HG02884 (cell line): Measurements from ENCODE around the gene PIK3R3.

Source experiments
- ATAC-seq: cut with Tn5 transposase; IDR thresholded peaks from one replicate; pipeline ENCODE4 v1.9.1; 2021; ENCODE audit warnings: mild to moderate bottlenecking, moderate library complexity; ENCODE audit not compliant: unreplicated experiment

PIK3R3 gene

DNA sequence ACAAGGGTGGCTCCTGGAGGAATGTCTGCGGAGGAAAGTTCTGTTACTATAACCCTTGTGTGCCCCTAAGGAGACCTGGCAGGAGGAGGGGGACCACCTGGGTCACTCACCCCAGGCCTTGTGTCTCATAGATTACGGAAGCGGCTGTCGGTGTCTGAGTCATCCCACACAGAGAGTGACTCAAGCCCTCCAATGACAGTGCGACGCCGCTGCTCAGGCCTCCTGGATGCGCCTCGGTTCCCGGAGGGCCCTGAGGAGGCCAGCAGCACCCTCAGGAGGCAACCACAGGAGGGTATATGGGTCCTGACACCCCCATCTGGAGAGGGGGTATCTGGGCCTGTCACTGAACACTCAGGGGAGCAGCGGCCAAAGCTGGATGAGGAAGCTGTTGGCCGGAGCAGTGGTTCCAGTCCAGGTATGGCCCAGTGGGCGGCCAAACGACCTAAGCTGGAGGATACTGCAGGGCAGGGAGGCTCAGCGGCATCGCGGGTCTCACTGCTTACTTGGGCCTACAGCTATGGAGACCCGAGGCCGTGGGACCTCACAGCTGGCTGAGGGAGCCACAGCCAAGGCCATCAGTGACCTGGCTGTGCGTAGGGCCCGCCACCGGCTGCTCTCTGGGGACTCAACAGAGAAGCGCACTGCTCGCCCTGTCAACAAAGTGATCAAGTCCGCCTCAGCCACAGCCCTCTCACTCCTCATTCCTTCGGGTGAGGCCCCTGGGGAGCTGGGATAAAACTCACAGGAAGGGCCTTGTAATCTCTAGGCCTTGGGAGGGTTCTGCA lies 101.4 kb downstream of the PIK3R3 start:
- no peak for ATAC-seq

DNA sequence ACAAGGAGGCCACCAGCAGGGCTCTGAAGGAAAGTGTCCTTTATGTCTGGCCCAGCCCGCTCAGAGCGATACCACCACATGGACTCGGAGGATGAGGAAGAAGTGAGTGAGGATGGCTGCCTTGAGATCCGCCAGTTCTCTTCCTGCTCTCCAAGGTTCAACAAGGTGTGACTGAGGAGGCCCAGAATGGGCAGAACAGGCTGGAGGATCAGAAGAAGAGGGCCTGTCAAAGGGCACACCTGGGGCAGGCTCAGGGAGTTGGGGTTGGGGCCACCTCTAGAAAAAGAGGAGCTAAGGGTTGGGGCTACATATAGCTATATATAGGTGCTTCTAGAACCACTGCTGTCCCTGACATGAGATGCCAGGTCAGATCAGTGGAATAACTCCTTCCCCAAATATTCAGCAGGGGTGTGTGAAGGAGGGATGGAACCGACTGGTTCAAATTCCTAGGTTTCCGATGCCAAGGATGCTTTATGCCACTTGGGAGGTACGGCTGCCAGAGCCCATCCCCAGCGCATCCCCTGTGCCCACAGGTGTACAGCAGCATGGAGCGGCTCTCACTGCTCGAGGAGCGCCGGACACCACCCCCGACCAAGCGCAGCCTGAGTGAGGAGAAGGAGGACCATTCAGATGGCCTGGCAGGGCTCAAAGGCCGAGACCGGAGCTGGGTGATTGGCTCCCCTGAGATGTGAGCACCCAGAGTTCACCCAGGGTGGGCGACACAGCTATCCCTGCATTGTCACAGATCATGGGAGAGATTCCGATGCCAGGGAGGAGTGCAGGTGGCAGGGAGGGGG lies 102.2 kb downstream of the PIK3R3 start:
- no peak for ATAC-seq

DNA sequence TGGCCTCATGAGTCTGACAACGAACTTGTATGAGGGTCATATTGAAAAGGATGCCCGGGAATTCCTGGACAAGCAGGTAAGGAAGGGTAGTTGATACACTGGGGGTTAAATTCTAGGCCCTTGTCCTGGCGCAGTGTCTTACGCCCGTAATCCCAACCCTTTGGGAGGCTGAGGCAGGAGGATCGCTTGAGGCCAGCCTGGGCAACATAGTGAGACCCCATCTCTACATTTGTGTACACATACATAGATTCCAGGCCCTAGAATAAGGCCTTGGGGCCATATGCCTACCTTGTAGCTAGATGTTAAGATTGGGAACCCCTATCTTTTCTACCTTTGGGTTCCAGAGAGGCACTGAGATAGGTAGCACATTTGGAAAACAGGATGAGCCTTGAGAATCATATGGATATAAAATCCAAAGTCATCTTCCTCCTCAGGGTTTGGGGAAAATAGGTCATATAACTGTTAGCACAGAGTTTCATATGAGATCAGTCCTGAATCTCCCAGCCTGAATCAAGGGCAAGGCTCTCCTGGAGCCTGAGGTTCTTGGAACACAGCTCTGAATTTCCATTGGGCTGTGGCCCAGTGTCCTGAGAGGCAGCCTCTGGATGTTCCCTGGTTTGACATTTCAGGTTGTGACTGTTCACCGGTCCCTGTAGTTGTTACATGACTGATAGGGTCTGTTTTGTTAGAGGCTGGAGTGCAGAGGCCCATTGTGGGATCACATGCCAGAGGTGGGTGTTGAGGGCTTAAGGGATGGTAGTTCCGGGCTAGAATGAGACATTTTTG lies 104.4 kb downstream of the PIK3R3 start:
- ATAC-seq: no peak

DNA sequence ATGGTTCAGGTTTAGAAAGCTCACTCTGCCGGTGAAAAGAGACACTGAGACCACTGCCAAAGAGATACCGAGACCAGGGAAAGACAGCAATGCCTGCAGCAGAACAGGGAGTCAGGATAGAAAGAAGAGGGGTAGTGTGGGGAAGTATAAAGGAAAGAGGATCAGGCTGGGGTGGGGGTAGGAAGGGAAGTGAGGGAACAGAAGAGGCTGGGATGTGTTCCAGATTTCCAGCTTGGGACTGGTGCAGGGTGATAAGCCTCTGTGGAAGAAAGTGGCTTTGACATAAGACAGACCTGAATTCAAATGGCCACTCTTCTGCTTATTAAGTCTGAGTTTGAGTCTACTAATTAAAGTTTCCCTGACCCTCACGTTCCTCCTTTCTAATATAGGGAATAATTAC lies 105.9 kb downstream of the PIK3R3 start:
- no peak for ATAC-seq

DNA sequence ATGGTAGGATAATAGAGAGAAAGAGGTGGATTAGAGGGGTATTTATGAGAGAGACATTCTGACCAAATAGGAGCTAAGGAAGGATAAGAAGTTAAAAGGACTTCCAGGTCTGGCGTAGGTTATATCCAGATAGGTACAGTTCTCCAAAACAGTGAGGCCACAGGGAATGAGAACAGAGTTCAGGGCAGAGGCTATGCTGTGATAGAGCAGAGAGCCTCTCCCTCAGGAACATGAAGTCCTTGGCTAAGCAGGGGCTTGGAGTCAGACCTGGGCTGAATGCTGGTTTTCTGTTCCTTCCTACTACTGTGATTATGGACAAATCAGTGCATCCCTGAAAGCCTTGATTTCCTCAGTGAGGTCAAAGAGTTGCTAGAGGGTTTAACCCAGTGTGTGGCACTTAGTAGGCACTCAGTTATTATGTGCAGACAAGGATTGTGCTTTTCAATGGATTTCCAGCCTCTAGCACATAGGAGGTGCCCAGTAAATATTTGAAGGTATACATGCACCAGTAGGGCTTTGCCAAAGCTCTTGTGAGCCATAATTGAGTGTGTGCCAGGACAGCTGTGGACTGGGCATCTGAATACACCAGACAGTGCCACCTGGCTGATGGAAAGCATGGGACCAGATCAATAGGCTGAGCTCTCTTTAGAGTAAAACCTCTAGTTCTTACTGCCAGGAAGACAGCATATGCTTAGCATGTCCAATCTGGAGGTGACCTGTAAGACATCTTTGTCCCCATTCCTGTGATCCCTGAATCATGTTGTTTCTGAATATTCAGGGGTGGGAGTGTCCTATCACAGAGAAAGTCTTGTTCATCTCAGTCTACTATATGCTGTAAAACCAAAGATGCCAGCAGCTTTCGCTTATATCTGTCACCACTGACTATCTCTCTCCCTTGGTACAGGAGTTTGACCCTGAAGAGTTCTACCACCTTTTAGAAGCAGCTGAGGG lies 111.1 kb downstream of the PIK3R3 start:
- ATAC-seq: no peak

DNA sequence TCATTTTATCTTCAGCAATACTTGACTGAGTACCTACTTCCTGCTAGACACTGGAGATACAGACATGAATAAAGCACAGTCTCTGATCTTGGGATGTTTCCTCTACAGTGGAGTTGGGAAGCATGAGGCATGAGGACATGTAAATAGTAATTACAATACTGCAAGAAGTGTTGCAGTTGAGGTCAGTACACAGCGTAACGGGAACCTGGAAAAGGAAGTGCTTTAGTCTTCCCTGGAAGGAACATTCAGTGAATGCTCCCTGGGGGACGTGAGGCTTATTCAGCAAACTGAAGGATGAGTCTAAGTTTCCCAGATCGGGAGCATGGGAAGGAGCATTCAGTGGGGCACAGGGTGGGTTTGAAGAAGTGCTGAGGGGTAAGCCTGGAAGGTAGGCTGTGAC lies 112.4 kb downstream of the PIK3R3 start:
- no peak for ATAC-seq

DNA sequence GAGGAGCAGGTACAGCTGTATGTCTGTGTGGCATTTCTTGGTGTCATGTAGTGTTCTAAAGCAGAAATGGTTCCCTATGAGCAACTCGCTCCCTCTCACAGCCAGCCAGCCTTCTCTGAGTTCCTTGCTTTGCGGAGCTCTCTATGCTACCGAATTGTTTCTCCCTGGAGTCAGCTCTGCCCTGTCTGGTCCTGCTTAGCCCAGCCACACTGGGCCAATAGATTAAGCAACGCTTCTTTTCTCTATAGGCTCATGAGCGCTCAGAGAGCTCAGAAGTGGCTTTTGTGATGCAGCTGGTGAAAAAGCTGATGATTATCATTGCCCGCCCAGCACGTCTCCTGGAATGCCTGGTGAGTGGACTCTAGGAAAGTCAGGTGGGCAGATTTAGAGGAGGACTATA lies 113.1 kb downstream of the PIK3R3 start:
- ATAC-seq: no peak

DNA sequence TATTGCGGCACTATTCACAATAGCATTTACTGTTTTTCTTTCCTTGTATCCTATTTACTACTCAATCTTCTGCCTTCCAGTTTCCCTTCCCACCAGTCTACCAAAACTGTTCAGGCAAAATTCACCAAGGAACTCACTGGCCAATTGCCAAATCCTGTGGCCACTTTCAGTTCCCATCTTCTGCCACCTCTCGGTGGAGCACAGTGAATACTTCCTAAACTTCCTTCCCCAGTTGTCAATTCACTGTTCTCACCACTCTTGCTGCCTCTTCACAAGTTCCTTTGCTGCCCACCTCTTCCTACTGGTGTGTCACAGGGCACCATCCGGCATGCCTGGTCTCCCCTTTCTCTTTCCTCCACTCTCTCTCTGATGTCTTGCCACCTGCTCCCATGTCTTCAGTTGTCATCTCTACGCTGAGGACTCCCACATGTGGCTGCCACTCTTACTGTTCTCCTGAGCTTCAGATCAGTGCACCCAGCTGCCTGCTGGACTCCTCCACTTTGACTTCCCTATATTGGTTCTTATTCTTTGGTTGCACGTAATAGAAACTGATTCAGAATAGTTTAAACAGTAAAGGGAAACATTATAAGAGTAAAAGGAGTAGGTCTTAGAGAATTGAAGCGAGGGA lies 114.4 kb downstream of the PIK3R3 start:
- no peak for ATAC-seq

DNA sequence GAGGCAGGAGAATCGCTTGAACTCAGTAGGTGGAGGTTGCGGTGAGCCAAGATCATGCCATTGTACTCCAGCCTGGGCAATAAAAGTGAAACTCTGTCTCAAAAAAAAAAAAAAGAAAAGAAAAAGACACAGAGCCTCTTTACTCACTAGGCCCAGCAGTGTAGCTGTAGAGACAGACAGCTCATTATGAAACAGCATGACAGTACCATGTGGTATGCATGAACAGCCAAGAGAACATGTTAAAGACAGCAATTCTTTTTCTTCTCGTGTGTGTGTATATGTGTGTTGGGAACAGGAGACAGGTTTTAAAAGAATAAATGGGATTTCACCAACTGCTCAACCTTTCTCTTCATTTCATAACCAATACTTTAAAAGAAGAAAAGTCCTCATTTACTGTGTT lies 118.8 kb downstream of the PIK3R3 start:
- no peak for ATAC-seq

DNA sequence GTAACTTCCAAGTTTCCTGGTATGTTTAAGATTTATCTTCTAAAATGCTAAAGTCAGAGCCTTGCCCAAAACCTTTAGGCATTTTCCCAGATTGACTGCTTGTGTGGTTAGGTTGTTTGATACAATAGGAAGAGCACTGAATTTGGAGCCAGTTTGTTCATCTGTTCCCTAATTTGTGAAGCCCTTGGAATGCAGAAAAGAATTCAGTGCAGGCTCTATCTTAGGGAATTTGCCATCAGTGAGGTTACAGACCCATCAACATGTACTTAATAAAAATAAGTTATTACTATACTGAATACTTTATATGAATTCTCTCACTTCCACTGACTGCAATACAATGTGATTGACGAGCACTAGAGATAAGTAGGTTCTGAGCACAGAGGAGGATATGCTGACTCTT lies 120.2 kb downstream of the PIK3R3 start:
- no peak for ATAC-seq

DNA sequence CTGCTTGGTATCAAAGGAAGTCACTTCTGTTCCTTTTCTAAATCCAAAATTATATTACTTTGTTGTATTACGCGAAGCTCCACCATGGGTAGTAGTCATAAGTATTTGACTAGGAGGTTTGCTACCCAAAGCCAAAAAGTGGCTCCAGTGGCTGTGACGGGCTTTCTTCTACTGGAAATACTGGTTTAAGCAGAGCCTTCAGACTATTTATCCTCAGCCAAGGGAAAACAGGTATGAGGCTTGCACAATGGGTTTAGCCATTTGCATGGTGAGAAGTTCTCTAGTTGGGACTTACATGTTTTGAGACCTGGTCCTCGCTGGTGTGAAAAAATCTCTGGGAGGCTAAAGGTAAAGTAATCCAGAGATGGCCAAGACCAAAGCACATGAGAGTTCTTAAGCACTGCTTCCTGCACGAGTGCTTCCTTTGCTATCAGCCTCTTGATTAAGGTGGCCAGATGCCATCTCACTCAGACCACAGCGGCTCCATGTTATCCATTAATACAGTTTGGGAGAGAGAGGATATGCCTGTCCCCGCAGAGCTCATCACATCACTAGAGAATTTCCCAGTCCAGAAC lies 121.2 kb downstream of the PIK3R3 start:
- ATAC-seq: no peak

DNA sequence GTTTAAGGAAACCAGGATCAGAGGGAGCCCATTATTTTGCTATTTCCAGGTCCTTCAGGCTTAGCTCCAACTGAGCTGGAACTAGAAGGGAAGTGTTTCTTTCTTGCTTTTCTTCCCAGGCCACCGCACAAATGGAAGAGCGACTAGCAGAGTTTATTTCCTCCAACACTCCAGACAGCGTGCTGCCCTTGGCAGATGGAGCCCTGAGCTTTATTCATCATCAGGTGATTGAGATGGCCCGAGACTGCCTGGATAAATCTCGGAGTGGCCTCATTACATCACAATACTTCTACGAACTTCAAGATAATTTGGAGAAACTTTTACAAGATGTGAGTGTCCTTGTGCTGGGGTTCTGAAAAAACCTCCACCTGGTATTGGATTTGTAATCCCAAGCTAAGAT lies 121.8 kb downstream of the PIK3R3 start:
- ATAC-seq: no peak

DNA sequence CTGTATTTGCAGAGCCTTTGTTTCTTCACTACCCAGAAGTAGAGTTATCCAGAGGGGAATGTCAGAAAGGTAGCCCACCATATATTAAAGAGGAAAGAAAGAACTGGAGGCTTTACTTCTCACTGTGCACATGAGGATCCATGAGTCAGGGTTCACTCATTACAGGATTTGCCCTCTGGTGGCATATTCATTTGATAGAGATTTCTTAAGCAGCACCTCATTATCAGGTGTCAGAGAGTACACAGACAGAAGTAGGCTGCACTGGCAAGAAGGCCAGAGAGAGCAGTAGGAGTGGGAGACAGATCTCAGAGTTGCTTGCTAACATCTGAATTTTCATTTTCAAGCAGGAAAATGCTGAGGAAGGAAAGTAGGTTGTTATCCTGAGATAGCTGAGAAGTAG lies 123.8 kb downstream of the PIK3R3 start:
- ATAC-seq: no peak

DNA sequence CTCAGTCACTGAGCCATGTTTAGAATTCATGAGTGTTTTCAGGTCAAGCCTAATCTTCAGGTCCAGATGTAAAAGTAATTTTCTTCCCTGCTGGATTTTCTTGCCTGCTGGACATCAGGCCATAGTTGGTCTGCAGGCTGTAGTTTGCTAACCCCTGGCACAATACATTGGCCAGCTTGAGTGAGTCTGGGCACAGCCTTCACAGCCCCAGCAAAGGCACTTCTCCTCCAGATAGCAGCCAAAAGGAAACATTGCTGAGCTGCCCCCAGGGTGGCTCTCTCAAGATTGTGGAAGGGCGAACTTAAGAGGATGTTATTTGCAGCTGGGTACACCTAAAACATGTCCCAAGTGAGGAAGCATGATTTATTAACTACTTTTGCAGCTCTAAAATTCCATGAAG lies 126.8 kb downstream of the PIK3R3 start:
- no peak for ATAC-seq

DNA sequence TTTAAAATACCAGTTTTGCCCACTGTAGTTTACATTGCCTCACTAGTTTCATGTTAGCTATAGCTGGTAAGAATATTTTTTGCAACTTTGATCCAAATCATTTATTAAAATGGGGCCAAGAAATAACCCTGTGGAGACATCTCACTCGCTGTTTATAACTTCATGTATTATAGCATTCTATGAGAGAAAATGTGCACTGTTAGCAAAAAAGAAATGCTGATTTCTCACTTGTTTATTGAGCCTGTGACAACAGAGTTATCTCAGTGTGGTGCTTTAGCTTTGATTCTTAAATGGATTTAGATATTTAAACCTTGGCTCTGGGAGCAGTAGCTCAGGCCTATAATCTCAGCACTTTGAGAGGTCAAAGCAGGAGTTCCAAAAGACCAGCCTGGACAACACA lies 127.9 kb downstream of the PIK3R3 start:
- ATAC-seq: no peak

DNA sequence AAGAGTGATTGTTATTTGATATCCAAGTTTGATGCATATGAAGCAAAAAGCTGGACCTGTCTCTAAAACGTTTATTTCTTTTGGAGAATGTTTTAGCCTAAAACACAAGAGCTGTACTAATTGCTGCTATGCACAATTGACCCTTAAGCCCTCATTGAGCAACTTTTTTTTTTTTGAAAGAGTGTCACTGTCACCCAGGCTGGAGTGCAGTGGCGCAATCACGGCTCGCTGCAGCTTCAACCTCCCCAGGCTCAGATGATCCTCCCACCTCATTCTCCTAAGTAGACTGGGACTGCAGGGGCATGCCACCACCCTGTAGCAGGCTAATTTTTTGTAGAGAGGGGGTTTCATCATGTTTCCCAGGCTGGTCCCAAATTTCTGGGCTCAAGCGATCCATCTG lies 129.1 kb downstream of the PIK3R3 start:
- ATAC-seq: no peak

DNA sequence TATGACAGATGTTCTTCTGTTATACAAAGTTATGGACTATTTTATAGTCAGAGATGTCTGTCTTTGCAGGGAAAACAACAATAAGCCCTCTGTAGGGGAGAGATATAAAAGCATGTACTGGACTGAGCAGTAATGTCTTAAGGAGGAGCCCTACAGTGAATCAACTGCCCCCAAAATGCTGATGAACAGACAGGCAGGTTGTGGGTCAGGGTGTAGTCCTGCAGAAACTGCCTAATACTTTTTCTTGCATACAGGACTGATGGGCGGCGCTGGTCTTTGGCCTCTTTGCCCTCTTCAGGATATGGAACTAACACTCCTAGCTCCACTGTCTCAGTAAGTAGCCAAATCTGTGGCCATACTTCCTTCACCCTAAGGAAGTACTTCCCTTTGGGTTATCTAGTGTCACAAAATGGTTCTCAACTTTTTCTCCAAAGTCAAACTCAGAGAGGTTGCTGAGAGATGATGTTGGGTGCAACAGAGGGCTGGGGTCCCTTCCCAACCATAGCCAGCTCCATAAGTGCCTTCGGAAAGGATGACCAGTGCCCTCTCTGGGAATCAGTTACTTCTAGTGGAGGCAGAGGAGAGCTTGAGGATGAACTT lies 129.8 kb downstream of the PIK3R3 start:
- no peak for ATAC-seq

DNA sequence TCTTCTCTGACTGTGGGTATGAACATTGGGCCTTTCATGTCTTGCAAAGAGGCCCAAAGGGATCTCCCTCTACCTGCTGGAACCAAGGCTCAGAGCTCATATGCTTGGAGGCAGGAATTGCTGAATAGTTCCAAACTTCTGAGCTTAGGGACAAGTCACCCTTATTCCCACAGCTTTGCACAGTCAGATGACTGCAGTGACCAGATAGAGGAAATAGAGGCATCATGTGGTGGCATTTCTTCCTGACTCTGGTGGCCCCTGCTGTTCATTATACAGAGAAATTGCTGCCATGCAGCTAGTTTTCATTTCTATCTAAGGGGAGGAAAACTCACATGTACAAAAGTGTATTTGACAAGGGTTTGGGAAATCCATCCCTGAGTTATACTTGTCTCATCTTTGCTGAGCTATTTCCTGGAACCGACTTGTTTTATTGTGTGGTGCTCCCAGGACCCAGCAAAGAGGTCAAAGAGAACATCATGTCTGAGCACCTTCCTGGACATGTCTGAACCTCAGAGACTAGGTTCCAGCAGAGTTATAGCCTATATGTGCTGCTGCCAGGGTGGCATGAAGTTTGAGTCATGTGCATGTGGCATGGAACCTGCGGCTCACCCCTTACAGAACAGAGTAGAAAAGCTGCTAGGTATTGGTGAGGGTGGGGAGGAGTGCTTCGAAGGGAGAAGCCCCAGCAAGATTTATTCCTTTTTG lies 131.2 kb downstream of the PIK3R3 start:
- ATAC-seq: no peak

DNA sequence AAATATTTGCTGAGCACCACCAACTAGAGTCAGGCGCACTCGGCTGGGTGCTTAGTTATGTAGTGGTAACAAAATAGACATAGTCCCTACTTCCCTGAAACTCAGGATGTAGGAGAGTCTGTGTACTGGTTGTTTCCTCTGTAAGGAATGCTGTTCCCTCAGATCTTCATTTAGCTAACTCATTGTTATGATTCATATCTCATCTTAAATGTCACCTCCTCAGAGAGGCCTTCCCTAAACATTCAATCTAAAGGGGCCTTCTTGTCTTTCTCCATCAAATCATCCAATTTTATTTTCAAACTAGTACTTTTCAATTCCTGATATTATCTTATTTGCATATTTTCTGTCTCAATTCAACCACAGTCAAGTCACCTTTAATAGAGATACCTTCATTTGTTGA lies 132.9 kb downstream of the PIK3R3 start:
- ATAC-seq: no peak
